ENCODE results near the gene DCP2.

Gene DCP2

DNA sequence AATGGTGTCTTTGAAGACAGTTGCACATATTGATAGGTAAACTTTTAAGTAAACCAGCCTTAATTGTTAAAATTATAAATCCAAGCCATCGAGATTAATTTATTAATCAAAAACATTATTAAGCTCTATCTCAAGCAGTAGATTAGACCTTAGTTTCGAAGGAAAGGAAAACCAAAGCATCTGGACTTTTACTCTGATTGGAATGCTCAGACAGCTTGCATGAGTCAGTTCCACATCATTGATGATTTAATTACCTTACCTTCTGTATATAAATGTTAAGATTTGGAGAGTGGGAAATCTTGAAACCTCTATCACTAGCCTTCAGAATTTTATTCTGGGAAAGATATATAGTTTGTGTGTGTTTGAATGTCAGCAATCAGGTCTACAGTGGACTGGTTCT is 23.9 kb downstream of the DCP2 start:
- Histone ChIP-seq H3K9me3 (no peaks in the 10 kb centered on the region), H3K4me1 (no peaks in the 10 kb centered on the region; the same call in 1 of the 2 replicates), H3K4me3 (ENCODE audit: low read depth, low read length) (no peak overlapping the region), H3K27me3 (no peaks in the 10 kb centered on the region), H3K36me3 (peaks cover 56% of the 10 kb centered on the region)
- TF ChIP-seq, protein P1, sequence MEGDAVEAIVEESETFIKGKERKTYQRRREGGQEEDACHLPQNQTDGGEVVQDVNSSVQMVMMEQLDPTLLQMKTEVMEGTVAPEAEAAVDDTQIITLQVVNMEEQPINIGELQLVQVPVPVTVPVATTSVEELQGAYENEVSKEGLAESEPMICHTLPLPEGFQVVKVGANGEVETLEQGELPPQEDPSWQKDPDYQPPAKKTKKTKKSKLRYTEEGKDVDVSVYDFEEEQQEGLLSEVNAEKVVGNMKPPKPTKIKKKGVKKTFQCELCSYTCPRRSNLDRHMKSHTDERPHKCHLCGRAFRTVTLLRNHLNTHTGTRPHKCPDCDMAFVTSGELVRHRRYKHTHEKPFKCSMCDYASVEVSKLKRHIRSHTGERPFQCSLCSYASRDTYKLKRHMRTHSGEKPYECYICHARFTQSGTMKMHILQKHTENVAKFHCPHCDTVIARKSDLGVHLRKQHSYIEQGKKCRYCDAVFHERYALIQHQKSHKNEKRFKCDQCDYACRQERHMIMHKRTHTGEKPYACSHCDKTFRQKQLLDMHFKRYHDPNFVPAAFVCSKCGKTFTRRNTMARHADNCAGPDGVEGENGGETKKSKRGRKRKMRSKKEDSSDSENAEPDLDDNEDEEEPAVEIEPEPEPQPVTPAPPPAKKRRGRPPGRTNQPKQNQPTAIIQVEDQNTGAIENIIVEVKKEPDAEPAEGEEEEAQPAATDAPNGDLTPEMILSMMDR (IDR thresholded peaks at IDR 0.05; ENCODE audit: low read depth, low read length) = no peak
- DNase-seq = no peak

DNA sequence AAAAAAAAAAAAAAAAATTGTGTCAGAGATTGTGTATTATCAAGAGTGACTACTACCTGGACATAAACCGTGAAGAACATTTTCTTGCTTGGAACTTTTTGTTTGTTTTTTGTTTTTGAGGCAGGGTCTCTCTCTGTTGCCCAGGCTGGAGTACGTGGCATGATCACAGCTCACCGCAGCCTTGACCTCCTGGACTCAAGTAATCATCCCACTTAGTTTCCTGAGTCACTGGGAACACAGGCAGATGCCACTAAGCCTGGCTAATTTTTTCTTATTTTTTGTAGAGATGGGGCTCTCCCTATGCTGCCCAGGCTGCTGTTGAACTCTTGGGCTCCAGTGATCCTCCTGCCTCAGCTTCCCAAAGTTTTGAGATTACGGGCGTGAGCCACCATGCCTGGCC is 25.8 kb downstream of the DCP2 start:
- no peaks in the 10 kb centered on the region for H3K9me3 ChIP-seq
- H3K4me3 ChIP-seq (ENCODE audit: low read depth, low read length) = no peak overlapping the region
- no peaks in the 10 kb centered on the region for H3K4me1 ChIP-seq
- no peaks in the 10 kb centered on the region for H3K27me3 ChIP-seq
- TF ChIP-seq, protein P1 (IDR thresholded peaks at IDR 0.05; ENCODE audit: low read depth, low read length) = no peak
- H3K36me3 ChIP-seq = peaks cover 54% of the 10 kb centered on the region
- no peak for DNase-seq

DNA sequence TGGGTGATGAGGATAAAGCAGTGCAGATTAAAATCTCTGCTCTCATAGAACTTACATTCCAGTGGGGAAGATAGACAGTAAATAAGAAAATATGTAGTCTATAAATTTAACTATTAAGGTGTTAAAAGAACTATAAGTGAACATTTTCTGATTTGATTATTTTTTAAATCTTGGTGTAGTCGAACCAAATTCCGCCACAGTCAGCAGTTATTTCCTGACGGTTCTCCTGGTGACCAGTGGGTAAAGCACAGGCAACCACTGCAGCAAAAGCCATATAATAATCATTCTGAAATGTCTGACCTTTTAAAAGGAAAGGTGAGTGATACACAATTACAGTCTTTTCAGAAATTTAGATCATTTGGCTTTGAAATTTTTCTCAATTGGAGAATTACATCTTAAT is 27.2 kb downstream of the DCP2 start:
- no peaks in the 10 kb centered on the region for H3K27me3 ChIP-seq
- H3K9me3 ChIP-seq = no peaks in the 10 kb centered on the region
- no peak for DNase-seq
- H3K36me3 ChIP-seq = peaks cover 50% of the 10 kb centered on the region
- TF ChIP-seq, protein P1 (IDR thresholded peaks at IDR 0.05; ENCODE audit: low read depth, low read length) = no peak
- H3K4me3 ChIP-seq (ENCODE audit: low read depth, low read length) = no peak overlapping the region
- H3K4me1 ChIP-seq = no peaks in the 10 kb centered on the region

DNA sequence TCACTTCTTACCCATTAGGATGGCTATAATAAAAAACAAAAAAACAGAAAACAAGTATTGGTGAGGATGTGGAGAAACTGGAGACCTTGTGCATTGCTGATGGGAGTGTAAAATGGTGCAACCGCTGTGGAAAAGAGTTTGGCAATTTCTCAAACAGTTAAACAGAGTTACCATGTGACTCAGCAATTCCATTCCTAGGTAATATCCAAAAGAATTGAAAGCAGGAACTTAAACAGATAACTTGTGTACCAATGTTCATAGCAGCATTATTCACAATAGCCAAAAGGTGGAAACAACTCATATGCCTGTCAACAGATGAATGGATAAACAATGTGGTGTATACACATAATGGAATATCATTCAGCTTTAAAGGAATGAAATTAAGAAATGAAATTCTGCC is 28.9 kb downstream of the DCP2 start:
- H3K36me3 ChIP-seq = peaks cover 54% of the 10 kb centered on the region
- no peak for DNase-seq
- H3K4me1 ChIP-seq = no peaks in the 10 kb centered on the region
- H3K9me3 ChIP-seq = no peaks in the 10 kb centered on the region
- H3K4me3 ChIP-seq (ENCODE audit: low read depth, low read length) = no peak overlapping the region
- TF ChIP-seq, protein P1 (IDR thresholded peaks at IDR 0.05; ENCODE audit: low read depth, low read length) = no peak
- H3K27me3 ChIP-seq = no peaks in the 10 kb centered on the region

DNA sequence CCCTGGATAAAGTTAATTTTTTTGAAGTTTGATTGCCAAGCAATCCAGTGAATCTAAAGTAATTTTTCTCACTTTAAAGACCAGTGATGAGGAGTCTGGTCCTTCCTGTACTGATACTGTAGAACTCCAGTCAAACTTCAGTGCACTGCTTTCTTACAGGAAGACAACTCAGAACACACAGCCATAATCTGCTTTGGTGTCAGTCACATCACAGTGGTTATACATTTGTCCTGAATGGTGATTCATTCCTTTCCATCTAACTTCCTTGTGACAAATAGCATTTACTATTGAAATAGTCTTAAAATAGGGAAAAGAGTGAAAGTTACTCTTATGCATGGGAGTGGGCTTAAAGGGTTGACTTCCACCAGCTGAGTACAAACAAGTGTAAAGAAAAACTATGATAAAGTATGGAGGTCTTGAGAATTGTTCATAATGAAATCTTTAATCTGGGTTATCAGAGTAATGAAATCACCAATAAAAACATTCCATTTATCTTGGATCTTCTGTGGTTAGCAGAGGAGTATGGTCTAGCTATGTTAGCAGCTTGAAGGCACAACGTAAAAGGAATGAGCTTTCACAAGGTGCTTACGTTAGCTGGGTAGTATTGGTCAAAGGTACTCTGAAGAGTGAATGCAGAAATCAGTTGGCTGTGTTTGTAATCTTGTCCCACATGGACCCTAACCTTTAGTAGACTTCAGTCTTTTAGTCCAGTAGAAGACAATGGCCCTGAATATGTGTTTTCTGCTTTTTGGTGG is 41.5 kb downstream of the DCP2 start:
- H3K36me3 ChIP-seq = peaks cover 37% of the 10 kb centered on the region
- H3K9me3 ChIP-seq = no peaks in the 10 kb centered on the region
- no peak overlapping the region for H3K4me3 ChIP-seq (ENCODE audit: low read depth, low read length)
- TF ChIP-seq, protein P1 (IDR thresholded peaks at IDR 0.05; ENCODE audit: low read depth, low read length) = no peak
- no peaks in the 10 kb centered on the region for H3K27me3 ChIP-seq
- no peak for DNase-seq
- H3K4me1 ChIP-seq = no peaks in the 10 kb centered on the region

DNA sequence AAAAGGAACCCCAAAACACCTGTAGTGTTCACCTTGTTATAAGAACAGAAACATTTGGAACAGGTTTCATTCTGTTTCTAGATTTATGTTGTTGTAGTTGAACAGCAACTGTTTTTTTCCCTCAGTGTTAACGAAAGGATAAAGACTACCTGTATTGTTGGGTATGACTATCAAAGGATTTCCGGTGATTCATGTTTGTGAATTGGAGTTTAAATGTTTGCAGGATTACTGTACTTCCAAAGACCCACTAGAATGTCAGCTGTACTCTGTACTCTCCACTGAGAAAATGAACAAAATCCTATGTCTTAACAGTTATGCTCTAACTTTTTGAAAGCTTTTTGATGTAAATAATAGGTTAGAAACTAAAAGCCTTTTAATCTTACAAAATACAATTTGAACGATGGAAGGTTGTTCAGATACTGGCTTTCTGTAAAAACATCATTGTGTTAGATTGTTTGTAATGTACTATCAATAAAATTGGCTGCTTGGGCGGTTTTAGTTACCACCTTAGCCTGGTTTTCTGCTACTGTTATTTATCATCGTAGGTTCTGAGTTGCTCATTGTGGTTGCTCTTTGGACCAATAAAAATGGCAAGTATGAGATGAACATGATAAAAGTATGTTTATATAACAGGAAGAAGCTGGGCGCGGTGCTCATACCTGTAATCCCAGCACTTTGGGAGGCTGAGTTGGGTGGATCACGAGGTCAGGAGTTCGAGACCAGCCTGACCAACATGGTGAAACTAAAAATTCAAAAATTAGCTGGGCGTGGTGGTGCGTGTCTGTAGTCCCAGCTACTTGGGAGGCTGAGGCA is 44.1 kb downstream of the DCP2 start:
- H3K4me3 ChIP-seq (ENCODE audit: low read depth, low read length) = no peak overlapping the region
- no peaks in the 10 kb centered on the region for H3K9me3 ChIP-seq
- H3K27me3 ChIP-seq = no peaks in the 10 kb centered on the region
- no peak for DNase-seq
- no peaks in the 10 kb centered on the region for H3K4me1 ChIP-seq
- TF ChIP-seq, protein P1 (IDR thresholded peaks at IDR 0.05; ENCODE audit: low read depth, low read length) = no peak
- peaks cover 39% of the 10 kb centered on the region for H3K36me3 ChIP-seq
